ENCODE data around the gene DSCAML1.

The DSCAML1 gene

GRCh38 chr11:117492578-117493251 is 304.3 kb downstream of the DSCAML1 start:
- no peak for DNase-seq (ENCODE audit: low spot score)

- no peak for DNase-seq (ENCODE audit: low spot score)
Measured at GRCh38 chr11:117490911-117491310, 306.1 kb downstream of the DSCAML1 start.

DNA sequence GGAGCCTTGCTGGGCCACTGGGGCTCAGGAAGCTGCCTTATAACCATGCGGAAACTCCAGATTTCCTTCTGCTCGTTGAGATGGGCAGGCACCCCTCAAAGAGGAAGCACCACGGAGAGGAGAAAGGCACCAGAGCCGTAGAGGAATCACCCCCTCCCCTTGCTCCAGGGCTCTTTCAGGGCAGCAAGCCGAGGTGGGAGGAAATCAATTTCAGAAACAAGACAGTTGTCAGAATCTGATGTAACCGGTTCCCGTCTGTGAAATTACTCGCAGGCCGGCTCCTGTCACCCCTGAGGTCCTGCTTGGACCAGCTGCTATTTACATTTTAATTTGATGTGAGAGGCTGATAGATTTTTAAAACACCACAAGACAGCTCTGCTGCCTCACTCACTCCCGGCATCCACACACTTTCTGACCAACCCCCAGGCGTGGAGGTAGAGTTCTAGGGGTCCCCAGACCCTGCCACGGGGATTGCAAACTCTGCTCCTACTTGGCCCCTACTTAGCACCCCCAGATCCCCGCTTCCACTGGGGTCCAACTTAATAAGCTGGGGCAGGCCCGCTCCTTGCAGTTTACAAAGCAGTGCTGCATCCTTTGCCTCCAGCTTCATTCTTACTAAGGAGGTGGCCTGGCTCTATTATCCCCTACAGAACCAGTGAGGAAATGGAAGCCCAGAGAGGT is 306.9 kb downstream of the DSCAML1 start:
- DNase-seq (ENCODE audit: low spot score) = no peak

GRCh38 chr11:117488996-117489952 is 307.7 kb downstream of the DSCAML1 start:
- DNase-seq (ENCODE audit: low spot score) = no peak

- no peak for DNase-seq (ENCODE audit: low spot score)
Measured at GRCh38 chr11:117486059-117486458, 311.0 kb downstream of the DSCAML1 start.

DNA sequence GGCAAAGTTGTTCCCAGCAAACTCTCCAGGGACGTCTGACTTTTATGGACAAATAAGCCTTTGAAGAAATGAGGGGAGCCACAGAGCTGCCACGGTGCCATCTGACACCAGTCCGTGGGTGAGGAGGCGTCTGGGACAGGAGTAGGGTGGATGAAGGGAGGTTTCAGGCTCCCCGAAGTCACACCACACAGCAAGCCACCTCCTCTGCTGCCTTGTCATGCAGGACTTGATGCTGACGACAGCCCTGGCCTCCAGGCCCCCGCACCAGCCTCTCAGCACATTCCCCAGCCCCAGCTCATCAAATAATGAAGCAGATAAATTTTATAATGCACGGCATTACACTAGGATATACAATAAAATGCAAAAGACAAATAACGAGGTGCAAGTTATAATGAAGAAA is 312.9 kb downstream of the DSCAML1 start:
- no peak for DNase-seq (ENCODE audit: low spot score)

GRCh38 chr11:117483372-117483771 is 313.6 kb downstream of the DSCAML1 start:
- no peak for DNase-seq (ENCODE audit: low spot score)

- no peak for DNase-seq (ENCODE audit: low spot score)
Measured at GRCh38 chr11:117482881-117483280, 314.1 kb downstream of the DSCAML1 start.

DNA sequence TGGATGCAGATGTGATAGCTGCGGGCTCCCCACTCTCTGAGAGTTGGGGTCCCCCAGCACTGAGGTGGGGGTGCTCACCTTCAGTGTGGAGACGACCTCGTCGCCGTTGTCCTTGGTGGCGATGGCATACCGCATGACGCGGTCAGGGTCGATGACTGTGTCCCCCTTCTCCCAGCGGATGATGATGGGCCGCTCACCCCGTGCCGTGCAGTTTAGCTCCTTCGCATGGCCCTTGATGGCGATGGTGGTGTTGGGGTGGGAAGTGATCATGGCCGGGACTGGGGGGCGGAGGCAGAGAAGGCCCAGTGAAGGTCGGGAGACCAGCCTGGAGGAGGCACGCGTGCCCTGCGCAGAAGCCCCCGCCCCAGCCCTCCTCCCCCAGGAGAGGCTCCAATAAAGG is 315.1 kb downstream of the DSCAML1 start:
- DNase-seq (ENCODE audit: low spot score) = no peak

DNA sequence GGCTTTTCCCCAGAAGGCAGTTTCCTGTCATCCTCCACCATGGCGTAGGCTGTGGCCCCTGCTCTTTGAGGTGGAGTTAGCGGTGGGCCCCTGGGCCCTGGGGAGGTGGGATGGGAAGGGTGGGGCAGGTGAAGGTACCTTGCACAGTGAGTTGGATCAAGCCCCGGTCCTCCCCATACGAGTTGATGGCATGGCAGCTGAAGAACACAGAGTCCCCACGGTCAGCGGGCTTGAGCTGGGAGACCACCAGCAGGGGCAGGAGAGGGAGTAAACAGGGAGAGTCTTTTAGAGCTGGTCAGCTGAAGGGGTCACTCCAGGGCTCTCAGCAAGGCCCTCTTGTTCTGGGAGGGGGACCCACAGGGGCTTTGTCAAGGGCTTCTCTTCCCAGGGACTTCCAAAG is 316.0 kb downstream of the DSCAML1 start:
- DNase-seq (ENCODE audit: low spot score) = no peak

DNA sequence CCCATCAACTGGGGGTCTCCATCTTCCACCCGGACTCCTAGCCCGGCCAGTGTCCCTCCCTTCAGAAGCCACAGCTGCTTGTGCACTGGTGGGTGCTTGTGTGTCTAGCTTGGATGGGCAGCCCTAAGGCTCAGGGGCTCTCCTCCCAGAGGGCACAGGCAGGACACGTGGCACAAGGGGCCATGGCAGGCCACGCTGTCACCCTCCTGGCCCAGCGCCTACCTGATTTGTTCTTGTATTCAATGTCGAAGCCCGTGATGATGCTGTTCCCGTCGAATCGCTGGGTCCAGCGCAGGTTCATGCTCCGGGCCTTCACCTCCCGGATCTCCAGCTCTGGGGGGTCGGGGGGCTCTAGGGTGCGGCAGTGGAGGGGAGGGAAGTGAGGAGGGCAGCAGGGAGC is 316.8 kb downstream of the DSCAML1 start:
- DNase-seq (ENCODE audit: low spot score) = no peak

DNA sequence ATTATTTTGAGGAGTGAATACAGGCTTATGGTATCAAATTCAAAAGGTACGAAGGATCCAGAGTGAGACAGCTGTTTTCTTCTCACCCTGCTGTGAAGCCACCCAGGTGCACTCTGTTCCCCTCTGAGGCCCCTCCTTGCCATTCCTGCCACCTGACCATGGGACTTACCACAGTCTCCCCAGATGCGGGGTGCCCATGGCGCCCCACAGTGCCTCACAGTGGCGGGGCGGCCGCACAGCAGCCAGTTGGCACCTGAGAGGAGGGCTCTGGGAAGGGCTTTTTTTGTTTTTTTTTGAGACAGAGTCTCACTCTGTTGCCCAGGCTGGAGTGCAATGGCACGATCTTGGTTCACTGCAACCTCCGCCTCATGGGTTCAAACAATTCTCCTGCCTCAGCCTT is 317.6 kb downstream of the DSCAML1 start:
- DNase-seq (ENCODE audit: low spot score) = no peak

DNA sequence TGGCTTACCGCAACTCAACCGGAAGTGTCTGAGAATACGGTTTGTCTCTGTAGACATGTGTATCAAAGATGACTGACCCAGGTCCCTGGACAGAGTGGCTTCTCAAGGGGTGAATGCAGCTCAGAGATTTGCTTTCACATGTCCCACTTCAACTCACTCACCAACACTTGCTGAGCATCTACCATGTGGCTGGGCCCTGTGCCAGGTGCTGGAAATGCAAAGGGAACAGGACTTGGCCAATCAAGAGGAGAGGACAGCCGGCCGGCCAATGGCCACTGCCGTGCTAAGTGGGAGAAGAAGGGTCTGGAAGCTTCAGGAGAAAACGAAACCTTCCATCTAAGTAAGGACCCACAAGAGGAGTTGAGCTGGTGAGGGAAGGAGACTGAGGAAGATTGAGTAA is 318.1 kb downstream of the DSCAML1 start:
- DNase-seq (ENCODE audit: low spot score) = no peak

GRCh38 chr11:117478126-117478860 is 318.7 kb downstream of the DSCAML1 start:
- DNase-seq (ENCODE audit: low spot score) = no peak

DNA sequence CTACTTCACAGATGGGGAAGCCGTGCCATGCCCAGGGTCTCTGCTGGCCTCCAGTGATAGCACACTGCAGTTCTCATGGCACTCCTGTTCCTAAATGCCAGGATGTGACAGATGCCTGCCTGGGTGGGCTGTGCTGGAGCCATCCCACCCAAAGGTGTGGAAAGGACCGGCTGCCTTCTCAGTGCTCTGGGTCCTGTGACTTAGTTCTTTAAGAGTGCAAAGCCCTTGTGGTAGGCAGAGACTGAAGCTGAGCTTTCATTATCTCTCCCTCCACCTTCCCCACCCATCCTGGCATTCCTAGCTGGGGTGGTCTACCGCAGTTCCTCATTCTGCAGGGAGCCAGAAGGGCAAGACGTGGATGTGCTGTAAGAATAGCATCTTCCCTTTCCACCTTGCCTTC is 319.3 kb downstream of the DSCAML1 start:
- DNase-seq (ENCODE audit: low spot score) = no peak

DNA sequence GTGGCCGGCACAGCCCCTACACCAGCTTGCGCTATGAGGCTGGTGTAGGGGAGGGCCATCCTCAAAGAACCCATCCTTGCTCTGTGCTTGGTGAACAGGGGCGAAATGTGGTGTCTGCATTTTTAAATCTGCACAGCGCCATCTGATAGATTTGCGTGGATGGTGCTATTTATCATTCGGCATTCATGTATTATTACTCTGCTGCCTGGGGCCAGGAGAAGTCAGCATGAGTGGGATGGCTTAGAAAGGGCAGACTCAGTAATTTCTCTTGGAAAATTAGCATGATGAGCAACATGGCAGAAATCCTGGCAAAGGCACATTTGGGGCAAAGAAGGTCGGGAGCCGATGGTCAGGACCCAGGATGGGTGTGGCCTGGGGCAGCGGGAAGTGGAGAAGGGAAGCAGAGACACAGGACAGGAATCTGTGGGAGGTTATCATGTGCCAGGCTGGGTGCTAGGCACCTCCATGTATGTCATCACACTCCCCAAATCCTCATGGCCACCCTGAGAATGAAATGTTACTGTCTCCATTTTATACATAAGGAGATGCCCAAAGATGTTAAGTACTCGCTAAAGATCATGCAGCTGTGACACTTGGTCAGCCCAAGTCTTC is 320.4 kb downstream of the DSCAML1 start:
- DNase-seq (ENCODE audit: low spot score) = no peak

DNA sequence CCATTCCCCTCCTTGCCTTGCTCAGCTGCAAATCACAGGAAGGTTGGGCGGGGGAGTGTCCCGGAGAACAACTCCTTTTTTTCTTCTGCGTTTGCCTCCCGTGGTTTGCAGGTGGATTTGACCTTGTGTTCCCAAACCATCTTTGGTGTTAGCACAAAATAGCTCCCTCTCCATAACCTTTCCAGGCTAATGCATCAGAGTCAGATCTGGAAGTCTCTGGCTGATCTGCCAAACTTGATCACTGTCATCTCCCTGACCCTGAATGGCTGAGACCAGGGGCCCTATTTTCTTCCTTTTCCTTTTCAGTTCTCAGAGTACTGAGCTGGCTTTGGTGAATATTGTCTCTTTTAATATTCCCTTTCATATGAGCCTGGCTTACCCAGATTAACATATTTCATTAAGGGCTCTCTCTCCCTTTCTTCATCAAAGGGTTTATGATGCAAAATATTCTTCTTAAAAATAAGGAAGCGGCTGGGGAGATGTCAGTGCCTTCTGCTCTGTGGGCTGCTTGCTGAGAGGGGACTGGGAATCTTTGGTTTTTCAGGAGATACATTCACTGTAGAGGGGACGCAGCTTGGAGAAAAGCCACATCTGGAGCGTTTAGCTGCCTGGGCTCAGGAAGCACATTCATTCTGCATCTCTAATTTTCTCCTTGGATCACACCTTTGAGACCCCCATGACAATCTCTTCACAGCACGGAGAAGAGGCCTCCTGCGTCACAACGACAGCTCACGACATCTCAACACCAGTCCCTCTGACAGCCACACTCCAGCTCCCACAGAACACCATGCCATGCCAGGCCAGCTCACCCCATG is 321.1 kb downstream of the DSCAML1 start:
- no peak for DNase-seq (ENCODE audit: low spot score)

GRCh38 chr11:117473481-117474091 is 323.4 kb downstream of the DSCAML1 start:
- DNase-seq (ENCODE audit: low spot score) = no peak

DNA sequence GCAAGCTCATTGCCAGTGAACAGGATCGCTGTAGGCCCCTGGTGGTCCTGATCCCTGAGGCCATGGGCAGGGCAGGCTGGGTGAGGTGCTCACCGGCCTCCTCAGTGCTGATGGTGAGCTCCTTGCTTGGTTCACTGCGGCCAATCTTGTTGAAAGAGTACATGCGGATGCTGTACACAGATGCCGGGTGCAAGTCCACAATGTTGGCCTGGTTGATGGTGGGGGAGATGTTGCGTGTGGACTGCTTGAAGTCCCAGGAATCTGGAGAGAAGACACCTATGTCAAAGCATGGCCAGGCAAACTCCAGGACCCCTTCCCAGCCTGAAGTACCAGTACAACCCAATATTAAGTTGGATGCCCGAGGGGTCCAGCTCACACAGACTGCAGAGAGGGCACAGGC is 325.2 kb downstream of the DSCAML1 start:
- no peak for DNase-seq (ENCODE audit: low spot score)

GRCh38 chr11:117470576-117470975 is 326.4 kb downstream of the DSCAML1 start:
- DNase-seq (ENCODE audit: low spot score) = no peak
